Prostate gland (tissue), 2 donors: ENCODE measurements around the gene PSMC5.

Source experiments
- POLR2A ChIP-seq: fragments of 450-650 bp; IDR thresholded peaks from one replicate; pipeline ENCODE4 v1.6.1; 2016; ENCODE audit warnings: antibody characterized with exemption, mild to moderate bottlenecking
- POLR2AphosphoS5 ChIP-seq: sonication (generic); formaldehyde crosslinking; IDR thresholded peaks from one replicate; pipeline ENCODE4 v1.6.1; 2017; ENCODE audit warnings: antibody characterized with exemption
- TF ChIP-seq, protein P1 (sequence below), 4 experiments: fragments of 200-600 bp in 2 of 4; fragments of 450-650 bp in 2 of 4; sonication (generic) in 2 of 4; IDR thresholded peaks; 1 replicate in 3 of 4; 2 replicates in 1 of 4; pipeline ENCODE4 v1.5.1; 2016 to 2019; ENCODE audit warnings: antibody characterized with exemption in 4 of 4, mild to moderate bottlenecking in 2 of 4, moderate library complexity in 2 of 4

DNA sequence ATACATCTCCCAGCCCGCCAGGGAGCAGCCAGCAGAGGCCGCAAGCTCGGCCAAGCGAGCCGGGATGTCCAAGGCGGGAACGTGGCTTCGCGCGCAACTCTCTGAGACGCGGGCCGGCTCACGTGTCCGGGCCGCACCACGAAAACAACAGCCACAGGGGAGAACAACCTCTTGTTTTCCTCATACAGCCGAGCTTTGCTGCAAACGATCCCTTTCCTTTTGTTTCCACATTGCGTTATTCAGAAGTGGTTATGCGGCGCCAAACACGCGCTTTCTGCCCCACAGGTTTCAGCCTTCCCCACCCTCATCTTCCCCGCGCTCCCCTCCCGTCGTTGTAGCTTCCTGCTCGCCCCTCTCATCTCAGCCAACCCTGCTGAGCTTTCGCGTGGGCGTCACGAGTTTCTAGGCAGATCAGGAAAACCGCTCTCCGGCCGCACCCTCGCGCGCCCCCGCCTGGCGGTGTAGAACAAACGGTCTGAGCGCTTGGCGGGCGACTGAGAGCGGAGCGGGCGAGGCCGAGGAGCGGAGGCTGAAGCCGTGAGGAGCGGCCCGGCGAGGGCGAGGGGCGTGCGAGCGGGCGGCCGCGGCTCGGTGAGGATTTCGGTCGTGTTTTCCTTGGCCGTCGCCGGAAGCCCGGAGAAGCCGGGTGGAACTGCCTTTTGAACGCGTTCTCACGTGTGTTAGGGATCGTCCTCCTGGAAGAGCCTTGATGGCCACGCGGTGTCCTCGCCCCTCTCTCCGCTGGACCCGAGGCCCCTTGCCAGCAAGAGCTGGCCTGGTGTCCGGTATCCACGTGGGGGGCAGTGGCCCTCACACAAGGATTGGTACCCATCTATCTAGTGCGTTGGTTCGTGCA lies 21.8 kb downstream of the PSMC5 start:
- TF ChIP-seq, protein P1, sequence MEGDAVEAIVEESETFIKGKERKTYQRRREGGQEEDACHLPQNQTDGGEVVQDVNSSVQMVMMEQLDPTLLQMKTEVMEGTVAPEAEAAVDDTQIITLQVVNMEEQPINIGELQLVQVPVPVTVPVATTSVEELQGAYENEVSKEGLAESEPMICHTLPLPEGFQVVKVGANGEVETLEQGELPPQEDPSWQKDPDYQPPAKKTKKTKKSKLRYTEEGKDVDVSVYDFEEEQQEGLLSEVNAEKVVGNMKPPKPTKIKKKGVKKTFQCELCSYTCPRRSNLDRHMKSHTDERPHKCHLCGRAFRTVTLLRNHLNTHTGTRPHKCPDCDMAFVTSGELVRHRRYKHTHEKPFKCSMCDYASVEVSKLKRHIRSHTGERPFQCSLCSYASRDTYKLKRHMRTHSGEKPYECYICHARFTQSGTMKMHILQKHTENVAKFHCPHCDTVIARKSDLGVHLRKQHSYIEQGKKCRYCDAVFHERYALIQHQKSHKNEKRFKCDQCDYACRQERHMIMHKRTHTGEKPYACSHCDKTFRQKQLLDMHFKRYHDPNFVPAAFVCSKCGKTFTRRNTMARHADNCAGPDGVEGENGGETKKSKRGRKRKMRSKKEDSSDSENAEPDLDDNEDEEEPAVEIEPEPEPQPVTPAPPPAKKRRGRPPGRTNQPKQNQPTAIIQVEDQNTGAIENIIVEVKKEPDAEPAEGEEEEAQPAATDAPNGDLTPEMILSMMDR (IDR thresholded peaks at IDR 0.05) = peak; percentile 48 to 83 (median 70)
- TF ChIP-seq POLR2A (no peak), POLR2AphosphoS5 (peak; percentile 73)
